ENCODE results near the gene ENAM. TPM values are rescaled to one million over a fixed set of nuclear protein-coding genes. Genes with fewer than 3 reads are reported as not detected.

The ENAM gene
- total RNA-seq, 1 donor from 2014 or later = 2.1 TPM

- Histone ChIP-seq H3K27ac (ENCODE audit: low read depth, low read length) (no peak overlapping the region), H3K9me3 (ENCODE audit: control insufficient read depth in 3 of 3, low read length in 3 of 3) (no peaks in the 10 kb centered on the region), H3K4me3 (ENCODE audit: low read length in 3 of 3) (no peak overlapping the region), H3K27me3 (ENCODE audit: control insufficient read depth in 3 of 3, insufficient read depth in 3 of 3, low read length in 3 of 3) (no peaks in the 10 kb centered on the region), H3K9ac (ENCODE audit: low read depth in 1 of 3, low read length in 3 of 3) (peak overlapping the region in 1 of 3 donors; percentile 45), H3K36me3 (ENCODE audit: control insufficient read depth in 3 of 3, insufficient read depth in 3 of 3, low read length in 3 of 3) (no peaks in the 10 kb centered on the region), H3K4me1 (ENCODE audit: control insufficient read depth in 3 of 3, insufficient read depth in 3 of 3, low read length in 3 of 3) (no peaks in the 10 kb centered on the region)
These were observed 27.0 kb upstream of the ENAM start for GRCh38 chr4:70601422-70602039.

GRCh38 chr4:70603856-70604255 lies 24.7 kb upstream of the ENAM start:
- Histone ChIP-seq H3K27ac (ENCODE audit: low read depth, low read length) (no peak overlapping the region), H3K9me3 (ENCODE audit: control insufficient read depth in 3 of 3, low read length in 3 of 3) (no peaks in the 10 kb centered on the region), H3K4me3 (ENCODE audit: low read length in 3 of 3) (no peak overlapping the region), H3K4me1 (ENCODE audit: control insufficient read depth in 3 of 3, insufficient read depth in 3 of 3, low read length in 3 of 3) (no peaks in the 10 kb centered on the region), H3K27me3 (ENCODE audit: control insufficient read depth in 3 of 3, insufficient read depth in 3 of 3, low read length in 3 of 3) (no peaks in the 10 kb centered on the region), H3K9ac (ENCODE audit: low read depth in 1 of 3, low read length in 3 of 3) (no peak overlapping the region), H3K36me3 (ENCODE audit: control insufficient read depth in 3 of 3, insufficient read depth in 3 of 3, low read length in 3 of 3) (no peaks in the 10 kb centered on the region)

- Histone ChIP-seq H3K27me3 (ENCODE audit: control insufficient read depth in 3 of 3, insufficient read depth in 3 of 3, low read length in 3 of 3) (no peaks in the 10 kb centered on the region), H3K4me3 (ENCODE audit: low read length in 3 of 3) (no peak overlapping the region), H3K27ac (ENCODE audit: low read depth, low read length) (no peak overlapping the region), H3K9me3 (ENCODE audit: control insufficient read depth in 3 of 3, low read length in 3 of 3) (no peaks in the 10 kb centered on the region), H3K9ac (ENCODE audit: low read depth in 1 of 3, low read length in 3 of 3) (no peak overlapping the region), H3K36me3 (ENCODE audit: control insufficient read depth in 3 of 3, insufficient read depth in 3 of 3, low read length in 3 of 3) (no peaks in the 10 kb centered on the region), H3K4me1 (ENCODE audit: control insufficient read depth in 3 of 3, insufficient read depth in 3 of 3, low read length in 3 of 3) (no peaks in the 10 kb centered on the region)
These were observed 22.1 kb upstream of the ENAM start for GRCh38 chr4:70606459-70606858.

DNA sequence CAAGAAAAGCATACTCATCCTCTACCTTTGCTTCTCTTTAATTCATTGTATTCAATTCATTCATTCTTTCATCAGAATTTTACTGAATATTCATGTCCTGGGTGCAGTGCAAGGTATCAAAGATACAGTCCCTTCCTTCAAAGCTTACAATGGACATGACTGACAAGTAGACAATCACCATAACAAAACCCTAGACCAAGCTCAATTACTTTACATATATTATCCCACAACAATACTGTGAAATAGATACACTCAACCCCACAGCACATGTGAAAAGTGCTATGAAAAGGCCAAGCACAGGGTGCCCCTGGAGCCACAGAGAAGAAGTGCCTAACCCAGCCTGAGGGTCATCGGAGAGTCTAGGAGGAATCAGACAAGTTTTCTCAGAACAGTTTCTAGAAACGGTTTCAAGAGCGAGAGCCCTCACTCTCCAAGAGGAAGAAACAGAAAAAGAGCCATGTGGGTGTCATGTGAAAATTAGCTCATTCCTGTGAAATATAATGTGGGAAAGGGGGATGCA lies 21.1 kb upstream of the ENAM start:
- Histone ChIP-seq H3K9ac (ENCODE audit: low read depth in 1 of 3, low read length in 3 of 3) (no peak overlapping the region), H3K4me3 (ENCODE audit: low read length in 3 of 3) (no peak overlapping the region), H3K27ac (ENCODE audit: low read depth, low read length) (no peak overlapping the region), H3K9me3 (ENCODE audit: control insufficient read depth in 3 of 3, low read length in 3 of 3) (no peaks in the 10 kb centered on the region), H3K4me1 (ENCODE audit: control insufficient read depth in 3 of 3, insufficient read depth in 3 of 3, low read length in 3 of 3) (no peaks in the 10 kb centered on the region), H3K27me3 (ENCODE audit: control insufficient read depth in 3 of 3, insufficient read depth in 3 of 3, low read length in 3 of 3) (peaks cover 0 to 3% (median 0%) of the 10 kb centered on the region in 3 donors), H3K36me3 (ENCODE audit: control insufficient read depth in 3 of 3, insufficient read depth in 3 of 3, low read length in 3 of 3) (no peaks in the 10 kb centered on the region)

DNA sequence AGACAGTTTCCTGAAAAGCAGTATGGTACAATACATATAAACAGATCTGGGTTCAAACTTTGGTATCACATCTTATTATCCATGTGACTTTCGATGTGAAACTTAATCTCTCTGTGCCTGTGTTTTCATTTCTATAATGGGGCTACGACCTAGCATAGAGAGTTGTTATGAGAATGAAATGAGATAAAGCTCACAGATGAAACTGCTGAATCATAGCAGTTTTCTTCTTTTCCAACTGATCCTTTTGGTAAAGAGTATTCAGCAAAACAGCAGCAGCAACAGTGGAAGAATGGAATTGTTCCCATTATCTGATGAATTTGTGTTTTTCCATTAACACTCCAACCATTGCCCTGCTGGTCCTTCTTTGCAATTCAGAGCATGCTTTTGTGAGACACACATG lies 20.2 kb upstream of the ENAM start:
- Histone ChIP-seq H3K9ac (ENCODE audit: low read depth in 1 of 3, low read length in 3 of 3) (no peak overlapping the region), H3K27ac (ENCODE audit: low read depth, low read length) (no peak overlapping the region), H3K27me3 (ENCODE audit: control insufficient read depth in 3 of 3, insufficient read depth in 3 of 3, low read length in 3 of 3) (peaks cover 0 to 3% (median 0%) of the 10 kb centered on the region in 3 donors), H3K4me3 (ENCODE audit: low read length in 3 of 3) (no peak overlapping the region), H3K9me3 (ENCODE audit: control insufficient read depth in 3 of 3, low read length in 3 of 3) (no peaks in the 10 kb centered on the region), H3K36me3 (ENCODE audit: control insufficient read depth in 3 of 3, insufficient read depth in 3 of 3, low read length in 3 of 3) (no peaks in the 10 kb centered on the region), H3K4me1 (ENCODE audit: control insufficient read depth in 3 of 3, insufficient read depth in 3 of 3, low read length in 3 of 3) (no peaks in the 10 kb centered on the region)

DNA sequence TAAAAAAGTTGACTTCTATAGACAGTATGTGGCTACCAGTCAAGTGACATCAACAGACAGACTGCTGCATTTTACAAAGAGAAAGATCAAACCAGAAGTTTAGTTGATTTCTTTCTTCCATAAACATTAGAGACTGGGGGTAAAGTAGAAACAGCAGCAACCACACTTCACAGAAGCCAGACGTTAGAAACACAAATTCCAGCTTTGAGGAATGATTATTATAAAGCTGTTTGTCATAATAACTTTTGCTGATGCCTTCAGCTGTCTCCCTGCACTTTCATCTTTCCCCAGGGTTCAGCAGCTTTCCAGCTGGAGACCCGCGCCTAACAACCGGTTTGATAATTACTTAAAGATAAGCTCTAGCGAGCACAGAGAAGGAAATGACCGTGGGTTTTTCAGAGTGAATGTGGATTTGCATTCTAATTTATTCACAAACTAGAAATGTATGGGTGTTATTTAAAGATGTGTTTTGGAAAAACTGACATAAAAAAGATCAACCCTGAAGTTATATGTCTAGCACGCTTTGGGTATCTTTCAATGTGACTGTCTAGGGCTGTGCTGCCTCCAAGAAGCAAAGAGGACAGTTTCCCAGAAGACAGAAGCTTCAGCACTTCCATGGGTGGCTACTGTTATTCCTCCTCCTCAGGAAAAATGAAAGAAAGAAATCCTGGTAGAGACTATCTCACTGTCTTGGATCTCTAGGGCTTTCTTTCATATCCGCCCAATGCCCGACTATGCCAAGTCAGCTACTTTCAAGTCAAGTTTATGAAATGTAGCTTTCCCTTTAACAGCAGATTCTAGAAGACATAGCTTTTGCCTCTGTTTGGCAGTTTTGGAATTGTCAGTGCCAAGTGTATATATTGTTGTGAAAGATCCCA lies 15.0 kb upstream of the ENAM start:
- no peaks in the 10 kb centered on the region for H3K9me3 ChIP-seq (ENCODE audit: control insufficient read depth in 3 of 3, low read length in 3 of 3)
- H3K36me3 ChIP-seq (ENCODE audit: control insufficient read depth in 3 of 3, insufficient read depth in 3 of 3, low read length in 3 of 3) = no peaks in the 10 kb centered on the region
- H3K4me1 ChIP-seq (ENCODE audit: control insufficient read depth in 3 of 3, insufficient read depth in 3 of 3, low read length in 3 of 3) = no peaks in the 10 kb centered on the region
- H3K9ac ChIP-seq (ENCODE audit: low read depth in 1 of 3, low read length in 3 of 3) = peak overlapping the region in 1 of 3 donors; percentile 5
- peaks cover 0 to 3% (median 0%) of the 10 kb centered on the region in 3 donors for H3K27me3 ChIP-seq (ENCODE audit: control insufficient read depth in 3 of 3, insufficient read depth in 3 of 3, low read length in 3 of 3)
- H3K4me3 ChIP-seq (ENCODE audit: low read length in 3 of 3) = peak overlapping the region; percentile 27 to 54 (median 45)
- H3K27ac ChIP-seq (ENCODE audit: low read depth, low read length) = no peak overlapping the region

- H3K9ac ChIP-seq (ENCODE audit: low read depth in 1 of 3, low read length in 3 of 3) = peak overlapping the region in 1 of 3 donors; percentile 5
- peak overlapping the region in 2 of 3 donors; percentile 27 to 54 for H3K4me3 ChIP-seq (ENCODE audit: low read length in 3 of 3)
- no peak overlapping the region for H3K27ac ChIP-seq (ENCODE audit: low read depth, low read length)
These were observed 14.4 kb upstream of the ENAM start for GRCh38 chr4:70614184-70614555.

GRCh38 chr4:70619288-70619687 lies 9.3 kb upstream of the ENAM start:
- H3K27me3 ChIP-seq (ENCODE audit: control insufficient read depth in 3 of 3, insufficient read depth in 3 of 3, low read length in 3 of 3) = no peaks in the 10 kb centered on the region
- H3K27ac ChIP-seq (ENCODE audit: low read depth, low read length) = no peak overlapping the region
- peaks cover 0 to 4% (median 0%) of the 10 kb centered on the region in 3 donors for H3K9me3 ChIP-seq (ENCODE audit: control insufficient read depth in 3 of 3, low read length in 3 of 3)
- H3K36me3 ChIP-seq (ENCODE audit: control insufficient read depth in 3 of 3, insufficient read depth in 3 of 3, low read length in 3 of 3) = no peaks in the 10 kb centered on the region
- no peaks in the 10 kb centered on the region for H3K4me1 ChIP-seq (ENCODE audit: control insufficient read depth in 3 of 3, insufficient read depth in 3 of 3, low read length in 3 of 3)
- no peak overlapping the region for H3K4me3 ChIP-seq (ENCODE audit: low read length in 3 of 3)
- H3K9ac ChIP-seq (ENCODE audit: low read depth in 1 of 3, low read length in 3 of 3) = no peak overlapping the region

More at GRCh38 chr4:70614184-70614555, 14.4 kb upstream of the ENAM start:
- peaks cover 0 to 4% (median 0%) of the 10 kb centered on the region in 3 donors for H3K9me3 ChIP-seq (ENCODE audit: control insufficient read depth in 3 of 3, low read length in 3 of 3)
- H3K4me1 ChIP-seq (ENCODE audit: control insufficient read depth in 3 of 3, insufficient read depth in 3 of 3, low read length in 3 of 3) = no peaks in the 10 kb centered on the region
- H3K27me3 ChIP-seq (ENCODE audit: control insufficient read depth in 3 of 3, insufficient read depth in 3 of 3, low read length in 3 of 3) = peaks cover 0 to 3% (median 0%) of the 10 kb centered on the region in 3 donors
- no peaks in the 10 kb centered on the region for H3K36me3 ChIP-seq (ENCODE audit: control insufficient read depth in 3 of 3, insufficient read depth in 3 of 3, low read length in 3 of 3)

DNA sequence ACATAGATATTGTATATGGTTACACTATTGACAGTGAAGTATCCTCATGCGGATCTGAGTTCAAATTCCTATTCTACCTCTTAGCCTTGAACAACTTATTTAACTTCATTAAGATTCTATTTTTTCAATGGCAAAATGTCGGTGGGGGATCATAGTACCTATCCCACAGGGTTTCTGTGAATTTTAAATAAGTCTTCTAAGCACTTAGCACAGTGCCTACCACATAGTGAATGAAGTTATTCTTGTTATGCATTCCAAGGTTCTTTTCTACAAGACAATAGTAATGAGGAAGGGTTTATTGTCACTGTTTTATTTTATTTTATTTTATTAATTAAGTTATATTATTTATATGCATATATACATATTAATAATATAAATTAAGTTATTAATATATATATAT lies 8.8 kb upstream of the ENAM start:
- Histone ChIP-seq H3K27me3 (ENCODE audit: control insufficient read depth in 3 of 3, insufficient read depth in 3 of 3, low read length in 3 of 3) (no peaks in the 10 kb centered on the region), H3K27ac (ENCODE audit: low read depth, low read length) (no peak overlapping the region), H3K4me3 (ENCODE audit: low read length in 3 of 3) (no peak overlapping the region), H3K4me1 (ENCODE audit: control insufficient read depth in 3 of 3, insufficient read depth in 3 of 3, low read length in 3 of 3) (no peaks in the 10 kb centered on the region), H3K36me3 (ENCODE audit: control insufficient read depth in 3 of 3, insufficient read depth in 3 of 3, low read length in 3 of 3) (no peaks in the 10 kb centered on the region), H3K9ac (ENCODE audit: low read depth in 1 of 3, low read length in 3 of 3) (no peak overlapping the region), H3K9me3 (ENCODE audit: control insufficient read depth in 3 of 3, low read length in 3 of 3) (peaks cover 0 to 4% (median 0%) of the 10 kb centered on the region in 3 donors)

GRCh38 chr4:70623323-70623722 lies 5.2 kb upstream of the ENAM start:
- Histone ChIP-seq H3K36me3 (ENCODE audit: control insufficient read depth in 3 of 3, insufficient read depth in 3 of 3, low read length in 3 of 3) (no peaks in the 10 kb centered on the region), H3K27me3 (ENCODE audit: control insufficient read depth in 3 of 3, insufficient read depth in 3 of 3, low read length in 3 of 3) (no peaks in the 10 kb centered on the region), H3K4me1 (ENCODE audit: control insufficient read depth in 3 of 3, insufficient read depth in 3 of 3, low read length in 3 of 3) (no peaks in the 10 kb centered on the region), H3K9me3 (ENCODE audit: control insufficient read depth in 3 of 3, low read length in 3 of 3) (peaks cover 0 to 4% (median 0%) of the 10 kb centered on the region in 3 donors), H3K9ac (ENCODE audit: low read depth in 1 of 3, low read length in 3 of 3) (no peak overlapping the region), H3K27ac (ENCODE audit: low read depth, low read length) (no peak overlapping the region), H3K4me3 (ENCODE audit: low read length in 3 of 3) (no peak overlapping the region)

All from skeletal muscle tissue (tissue), 4 donors.